Heart right ventricle (tissue), 16 donors: ENCODE data around the gene MSH2. TPM values are rescaled to one million over a fixed set of nuclear protein-coding genes. Genes with fewer than 3 reads are reported as not detected.
"Not testable (repeated sequence)": the region's sequence is repeated elsewhere in the genome, so short reads cannot be mapped to it uniquely, and the experiment has no call there.

ENCODE experiments used
- ATAC-seq, 8 donors: fragments of 200-7000 bp; cut with Tn5 transposase; one replicate each; pipeline ENCODE4 v1.9.1; 2020; ENCODE audit warnings: mild to moderate bottlenecking in 8 of 8, moderate library complexity in 8 of 8, moderate number of reproducible peaks in 1 of 8
- DNase-seq, 2 donors: peaks; one replicate each; pipeline ENCODE4 v3.0.0-alpha.2; 2020
- H3K27ac ChIP-seq, 10 donors: fragments of 200-600 bp; sonication (generic) in 2 of 10; one replicate each; pipeline versions ENCODE4 v1.5.0 to v1.8.0; 2020 to 2022; ENCODE audit warnings: mild to moderate bottlenecking in 3 of 10
- H3K27me3 ChIP-seq, 7 donors: fragments of 200-600 bp; one replicate each; pipeline ENCODE4 v1.8.0; 2021 to 2022; ENCODE audit warnings: mild to moderate bottlenecking in 2 of 7
- H3K36me3 ChIP-seq, 9 donors: fragments of 200-600 bp; sonication (generic) in 1 of 9; one replicate each; pipeline versions ENCODE4 v1.5.0 to v1.8.0; 2020 to 2022; ENCODE audit warnings: mild to moderate bottlenecking in 2 of 9
- H3K4me1 ChIP-seq, 9 donors: fragments of 200-600 bp; sonication (generic) in 1 of 9; one replicate each; pipeline versions ENCODE4 v1.5.0 to v1.8.0; 2020 to 2022; ENCODE audit warnings: mild to moderate bottlenecking in 4 of 9
- H3K4me3 ChIP-seq, 10 donors: fragments of 200-600 bp; sonication (generic) in 2 of 10; one replicate each; pipeline versions ENCODE4 v1.5.0 to v1.8.0; 2020 to 2022; ENCODE audit warnings: mild to moderate bottlenecking in 7 of 10, moderate library complexity in 2 of 10
- H3K9me3 ChIP-seq, 11 donors: fragments of 200-600 bp in 10 of 11; sonication (generic) in 2 of 11; one replicate each; pipeline versions ENCODE4 v1.5.0 to v1.8.0; 2013 to 2022; ENCODE audit warnings: mild to moderate bottlenecking in 2 of 11, control low read depth in 1 of 11, moderate library complexity in 1 of 11
- WGBS, 2 donors: extraction: QIAGEN DNeasy Blood & Tissue Kit; methylation state at CpG; one replicate each; pipeline ENCODE4 v1.1.7; 2013; ENCODE audit warnings: inconsistent platforms in 1 of 2; 5-methylcytosine and 5-hydroxymethylcytosine counted together
- intact Hi-C, 10 donors: fragments of 100-400 bp; cut with DNase I; formaldehyde crosslinking; loops; one replicate each; pipeline versions ENCODE4 v1.11.1 to v1.14.2; 2022
- polyA plus RNA-seq, 2 donors: library from polyadenylated mRNA; stranded (reverse); fragments of 200-250 nt; gene quantifications; one replicate each; pipeline ENCODE4 v1.2.3, GENCODE V29; 2013
- total RNA-seq, 10 donors: library from RNA; stranded (reverse); fragmentation: NEBNext Ultra II Directional in 3 of 10; extraction: Animal tissue kit (Norgen Biotek cat#: 25700) in 3 of 10; gene quantifications; one replicate each; pipeline versions ENCODE4 v1.2.1 to v1.2.4, GENCODE V29; 2021 to 2023
- TF ChIP-seq, protein P1 (sequence below), 9 donors: fragments of 200-600 bp; sonication (generic) in 2 of 9; IDR thresholded peaks; one replicate each; pipeline versions ENCODE4 v1.5.0 to v1.8.0; 2021 to 2022; ENCODE audit warnings: antibody characterized with exemption in 9 of 9, mild to moderate bottlenecking in 5 of 9, moderate library complexity in 1 of 9
- donor health status: Arrhythmogenic right ventricular cardiomyopathy.
- donor health status: ischemic (EF 13 %, LVEDD 7.1; RV severe dilation, severe dysfunction).
- donor health status: healthy with polysubstance abuse.
- donor health status: DM: no; HTN: yes; CAD: no.
- donor health status: DM: no; HTN: no; CAD: no.
- donor health status: ischemic (EF 25% LVEDD 6.9; RV normal size, moderate dysfunction).
- donor health status: ischemic (EF 25% LVEDD 5.7; RV mildly dilated, moderate dysfunction).
- donor health status: healthy.
- donor health status: DM: yes; HTN: yes; CAD: no.
- donor health status: Ischemic cardiomyopathy.
- donor health status: ischemic (EF 35%, LVEDD 5.7; RV mildly dilated, moderate dysfunction).
- donor health status: nonischemic (EF 11% LVEDD 7.7; RV severe dilation, severe dysfunction).
- donor health status: DM: yes; HTN: yes; CAD: no.
- donor health status: PGD.
- donor health status: ischemic (EF 29% LVEDD 5.4; RV normal size, mild dysfunction).
- donor health status: nonischemic (EF 23%, LVEDD 6.1; RV moderate dilation, normal function).

The MSH2 gene
- total and polyA plus RNA-seq, 12 donors = 4.3 to 18.9 (median 15.9) TPM

DNA sequence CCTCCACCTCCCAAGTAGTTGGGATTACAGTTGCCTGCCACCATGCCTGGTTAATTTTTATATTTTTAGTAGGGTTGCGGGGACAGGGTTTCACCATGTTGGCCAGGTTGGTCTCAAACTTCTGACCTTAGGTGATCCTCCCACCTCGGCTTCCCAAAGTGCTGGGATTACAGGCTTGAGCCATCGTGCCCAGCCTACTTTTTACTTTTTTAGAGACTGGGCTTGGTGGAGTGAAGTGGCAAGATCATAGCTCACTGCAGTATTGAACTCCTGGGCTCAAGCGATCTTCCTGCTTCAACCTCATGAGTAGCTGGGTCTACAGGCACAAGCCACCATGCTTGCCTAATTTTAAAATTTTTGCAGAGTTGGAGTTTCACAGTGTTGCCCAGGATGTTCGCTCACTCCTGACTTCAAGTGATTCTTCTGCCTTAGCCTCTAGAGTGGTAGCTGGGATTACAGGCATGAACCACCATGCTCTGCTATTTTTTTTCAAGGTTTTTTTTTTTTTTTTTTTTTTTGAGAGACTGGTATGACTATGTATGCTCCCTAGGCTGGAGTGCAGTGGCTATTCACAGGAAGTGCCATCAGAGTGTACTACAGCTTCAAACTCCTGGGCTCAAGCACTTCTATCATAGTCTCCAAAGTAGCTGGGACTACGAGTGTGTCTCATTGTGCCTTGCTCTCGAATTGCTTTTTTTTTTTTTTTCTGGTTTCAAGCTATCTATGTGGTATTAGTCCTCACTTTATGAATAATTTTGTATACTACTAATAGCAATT, 11.9 kb downstream of the MSH2 start:
- intact Hi-C loops = no loop called here
- ATAC-seq (no peak), DNase-seq (no peak)
- H3K27ac ChIP-seq = no peak overlapping the region
- no peaks in the 10 kb centered on the region for H3K9me3 ChIP-seq
- TF ChIP-seq, protein P1, sequence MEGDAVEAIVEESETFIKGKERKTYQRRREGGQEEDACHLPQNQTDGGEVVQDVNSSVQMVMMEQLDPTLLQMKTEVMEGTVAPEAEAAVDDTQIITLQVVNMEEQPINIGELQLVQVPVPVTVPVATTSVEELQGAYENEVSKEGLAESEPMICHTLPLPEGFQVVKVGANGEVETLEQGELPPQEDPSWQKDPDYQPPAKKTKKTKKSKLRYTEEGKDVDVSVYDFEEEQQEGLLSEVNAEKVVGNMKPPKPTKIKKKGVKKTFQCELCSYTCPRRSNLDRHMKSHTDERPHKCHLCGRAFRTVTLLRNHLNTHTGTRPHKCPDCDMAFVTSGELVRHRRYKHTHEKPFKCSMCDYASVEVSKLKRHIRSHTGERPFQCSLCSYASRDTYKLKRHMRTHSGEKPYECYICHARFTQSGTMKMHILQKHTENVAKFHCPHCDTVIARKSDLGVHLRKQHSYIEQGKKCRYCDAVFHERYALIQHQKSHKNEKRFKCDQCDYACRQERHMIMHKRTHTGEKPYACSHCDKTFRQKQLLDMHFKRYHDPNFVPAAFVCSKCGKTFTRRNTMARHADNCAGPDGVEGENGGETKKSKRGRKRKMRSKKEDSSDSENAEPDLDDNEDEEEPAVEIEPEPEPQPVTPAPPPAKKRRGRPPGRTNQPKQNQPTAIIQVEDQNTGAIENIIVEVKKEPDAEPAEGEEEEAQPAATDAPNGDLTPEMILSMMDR (IDR thresholded peaks at IDR 0.05) = no peak
- no peak overlapping the region for H3K4me3 ChIP-seq
- H3K27me3 ChIP-seq = no peaks in the 10 kb centered on the region
- H3K4me1 ChIP-seq = no peaks in the 10 kb centered on the region
- H3K36me3 ChIP-seq = peaks cover 0 to 97% (median 22%) of the 10 kb centered on the region in 9 donors
- WGBS, 2 donors = 92 to 95% methylated on average over 7 of the region's 7 CpGs

DNA sequence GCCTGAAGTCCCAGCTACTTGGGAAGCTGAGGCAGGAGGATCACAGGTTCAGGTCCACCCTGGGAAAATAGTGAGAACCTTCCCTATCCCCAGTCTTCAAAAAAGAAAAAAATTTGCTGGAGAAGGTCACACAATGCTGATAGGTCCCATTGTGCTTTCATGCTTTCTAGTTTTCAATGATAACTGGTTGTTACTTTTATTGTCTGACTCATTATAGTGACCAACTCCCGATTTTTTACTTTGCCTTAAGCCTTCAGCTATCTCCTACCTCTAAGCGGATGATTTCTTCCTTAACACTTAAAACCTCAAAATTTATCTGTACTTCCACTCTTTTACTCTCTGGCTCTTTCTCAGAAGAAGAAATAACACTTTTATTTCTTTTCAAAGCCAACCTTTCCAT, 17.3 kb downstream of the MSH2 start:
- Histone ChIP-seq H3K27me3 (no peaks in the 10 kb centered on the region), H3K27ac (no peak overlapping the region), H3K36me3 (peaks cover 0 to 87% (median 9%) of the 10 kb centered on the region in 9 donors), H3K9me3 (no peaks in the 10 kb centered on the region), H3K4me1 (no peaks in the 10 kb centered on the region), H3K4me3 (no peak overlapping the region)
- 96 to 97% methylated on average over 2 of the region's 2 CpGs for WGBS, 2 donors
- TF ChIP-seq, protein P1 (IDR thresholded peaks at IDR 0.05) = no peak
- no peak for ATAC-seq
- no peak for DNase-seq
- intact Hi-C loops = no loop called here

DNA sequence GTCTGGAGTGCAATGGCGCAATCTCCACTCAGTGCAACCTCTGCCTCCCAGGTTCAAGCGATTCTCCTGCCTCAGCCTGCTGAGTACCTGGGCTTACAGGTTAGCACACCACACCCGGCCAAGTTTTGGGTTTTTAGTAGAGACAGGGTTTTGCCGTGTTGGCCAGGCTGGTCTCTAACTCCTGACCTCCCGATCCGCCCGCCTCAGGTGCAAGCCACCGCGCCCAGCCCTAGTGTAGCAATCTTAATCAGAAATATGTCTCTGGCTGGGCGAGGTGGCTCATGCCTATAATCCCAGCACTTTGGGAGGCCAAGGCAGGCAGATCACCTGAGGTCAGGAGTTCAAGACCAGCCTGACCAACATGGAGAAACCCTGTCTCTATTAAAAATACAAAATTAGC, 17.7 kb downstream of the MSH2 start:
- intact Hi-C loops, H3K27me3 ChIP-seq, H3K27ac ChIP-seq, H3K4me1 ChIP-seq, ATAC-seq, H3K4me3 ChIP-seq, DNase-seq, H3K9me3 ChIP-seq: not testable (repeated sequence)
- H3K36me3 ChIP-seq = peaks cover 0 to 84% (median 12%) of the 10 kb centered on the region in 9 donors
- WGBS, 2 donors = 89 to 94% methylated on average over 10 of the region's 10 CpGs

DNA sequence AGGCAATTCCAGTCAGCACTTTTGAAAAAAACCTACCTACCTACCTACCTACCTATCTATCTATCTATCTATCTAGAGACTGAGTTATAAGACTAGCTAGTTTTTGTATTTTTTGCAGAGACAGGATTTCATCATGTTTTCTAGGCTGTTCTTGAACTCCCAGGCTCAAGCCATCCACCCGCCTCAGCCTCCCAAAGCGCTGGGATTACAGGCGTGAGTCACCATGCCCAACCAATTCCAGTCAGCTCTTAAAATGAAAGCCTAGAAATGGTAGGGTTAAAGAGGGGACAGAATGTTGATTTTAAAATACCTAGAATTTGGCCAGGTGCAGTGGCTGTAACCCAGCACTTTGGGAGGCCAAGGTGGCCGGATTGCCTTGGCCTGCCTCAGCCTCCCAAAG, 19.1 kb downstream of the MSH2 start:
- Histone ChIP-seq H3K36me3 (peaks cover 0 to 74% (median 10%) of the 10 kb centered on the region in 9 donors), H3K9me3 (no peaks in the 10 kb centered on the region), H3K27ac (no peak overlapping the region), H3K27me3 (no peaks in the 10 kb centered on the region), H3K4me3 (no peak overlapping the region), H3K4me1 (no peaks in the 10 kb centered on the region)
- intact Hi-C loops = no loop called here
- 98% methylated on average over 4 of the region's 4 CpGs for WGBS, 2 donors
- TF ChIP-seq, protein P1 (IDR thresholded peaks at IDR 0.05) = no peak
- ATAC-seq = no peak
- no peak for DNase-seq

DNA sequence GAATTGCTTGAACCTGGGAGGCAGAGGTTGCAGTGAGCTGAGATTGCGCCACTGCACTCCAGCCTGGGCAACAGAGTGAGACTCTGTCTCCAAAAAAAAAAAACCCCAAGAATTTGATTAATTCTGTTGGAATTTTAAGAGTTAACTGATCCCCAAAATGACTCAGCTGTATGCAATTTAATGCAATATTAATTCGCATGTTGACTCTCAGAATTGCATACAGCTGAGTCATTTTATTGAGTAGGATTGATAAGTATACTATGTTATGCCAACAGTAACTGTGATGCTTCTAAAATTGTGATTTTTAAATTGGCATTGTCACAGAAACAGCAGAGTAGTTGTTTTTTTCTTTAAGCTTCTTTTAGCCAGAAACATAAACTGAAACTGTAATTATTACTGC, 19.6 kb downstream of the MSH2 start:
- H3K27me3 ChIP-seq = no peaks in the 10 kb centered on the region
- no peak for DNase-seq
- H3K36me3 ChIP-seq = peaks cover 0 to 69% (median 5%) of the 10 kb centered on the region in 9 donors
- no peaks in the 10 kb centered on the region for H3K9me3 ChIP-seq
- H3K27ac ChIP-seq = no peak overlapping the region
- no peaks in the 10 kb centered on the region for H3K4me1 ChIP-seq
- H3K4me3 ChIP-seq = no peak overlapping the region
- intact Hi-C loops = no loop called here
- ATAC-seq = no peak
- TF ChIP-seq, protein P1 (IDR thresholded peaks at IDR 0.05) = no peak
- 92 to 94% methylated on average over 2 of the region's 2 CpGs for WGBS, 2 donors
